Fibroblast of lung (primary cell): ENCODE measurements around the gene EXOC6B. TPM values are rescaled to one million over a fixed set of nuclear protein-coding genes. Genes with fewer than 3 reads are reported as not detected.

Experiments
- DNase-seq, 2 donors: peaks; one replicate each; pipeline versions ENCODE4 v3.0.0 to v3.0.0-alpha.2; 2010; ENCODE audit warnings: low read depth in 2 of 2
- H2AFZ ChIP-seq: 2 replicates; pipeline ENCODE4 v1.5.1; 2012; ENCODE audit warnings: low read length, control low read depth, inconsistent platforms
- H3K27ac ChIP-seq: 2 replicates; pipeline ENCODE4 v1.5.1; 2011; ENCODE audit warnings: low read length, control low read depth; ENCODE audit not compliant: insufficient read depth
- H3K27me3 ChIP-seq: 2 replicates; pipeline ENCODE4 v1.5.1; 2011; ENCODE audit warnings: mild to moderate bottlenecking, low read length; ENCODE audit not compliant: control insufficient read depth, insufficient read depth
- H3K36me3 ChIP-seq: 2 replicates; pipeline ENCODE4 v1.5.1; 2011; ENCODE audit warnings: low read length; ENCODE audit not compliant: control insufficient read depth, insufficient read depth
- H3K4me1 ChIP-seq: 2 replicates; pipeline ENCODE4 v1.5.1; 2011; ENCODE audit warnings: low read length; ENCODE audit not compliant: control insufficient read depth, insufficient read depth; ENCODE audit errors: extremely low read depth
- H3K4me2 ChIP-seq: 2 replicates; pipeline ENCODE4 v1.5.1; 2011; ENCODE audit warnings: low read length, control low read depth; ENCODE audit not compliant: insufficient read depth; ENCODE audit errors: extremely low read depth
- H3K4me3 ChIP-seq, 4 experiments: fragments of 200-600 bp in 1 of 4; sonication (generic) in 1 of 4; replicated peaks in 1 of 4; 2 replicates each; pipeline ENCODE4 v1.5.1; 2011 to 2016; ENCODE audit warnings: low read length in 4 of 4, low read depth in 3 of 4, mild to moderate bottlenecking in 3 of 4, control low read depth in 2 of 4, inconsistent platforms in 1 of 4, mixed read lengths in 1 of 4; ENCODE audit not compliant: insufficient read depth in 1 of 4; ENCODE audit errors: control extremely low read depth in 1 of 4
- H3K79me2 ChIP-seq: 2 replicates; pipeline ENCODE4 v1.5.1; 2012; ENCODE audit warnings: mild to moderate bottlenecking, low read length, inconsistent platforms; ENCODE audit not compliant: control insufficient read depth, insufficient read depth
- H3K9ac ChIP-seq: 2 replicates; pipeline ENCODE4 v1.5.1; 2011; ENCODE audit warnings: mild to moderate bottlenecking, low read length, control low read depth; ENCODE audit not compliant: insufficient read depth
- H3K9me3 ChIP-seq: 2 replicates; pipeline ENCODE4 v1.5.1; 2012; ENCODE audit warnings: low read depth, low read length; ENCODE audit not compliant: control insufficient read depth, insufficient read depth
- H4K20me1 ChIP-seq: 2 replicates; pipeline ENCODE4 v1.5.1; 2011; ENCODE audit warnings: low read length; ENCODE audit not compliant: control insufficient read depth, insufficient read depth; ENCODE audit errors: extremely low read depth
- EZH2 ChIP-seq: IDR thresholded peaks from 2 replicates; pipeline ENCODE4 v1.5.1; 2012; ENCODE audit warnings: low read length, control low read depth, mild to moderate bottlenecking; ENCODE audit errors: missing control alignments
- polyA plus RNA-seq, 2 donors: library from polyadenylated mRNA; depleted of rRNA in 1 of 2; stranded (reverse) in 1 of 2; unstranded in 1 of 2; fragments of >200 nt; gene quantifications; 2 replicates each; pipeline ENCODE4 v1.2.1, GENCODE V29; 2011 to 2012; ENCODE audit warnings: missing spikeins in 1 of 2
- total RNA-seq: library from RNA; depleted of rRNA; stranded (reverse); fragments of >200 nt; gene quantifications from 2 replicates; pipeline ENCODE4 v1.2.1, GENCODE V29; 2014
- TF ChIP-seq, protein P1 (sequence below), 2 donors: IDR thresholded peaks in 1 of 2; conservative IDR thresholded peaks in 1 of 2; 1 replicate in 1 of 2; 2 replicates in 1 of 2; pipeline ENCODE4 v1.5.1; 2011 to 2012; ENCODE audit warnings: low read length in 2 of 2, control low read depth in 1 of 2, inconsistent platforms in 1 of 2, low read depth in 1 of 2, mild to moderate bottlenecking in 1 of 2

Gene EXOC6B
- total and polyA plus RNA-seq, 2 donors (not counting 1 experiment from before 2014, with no cell fraction given) = 26.3 to 36.5 TPM

DNA sequence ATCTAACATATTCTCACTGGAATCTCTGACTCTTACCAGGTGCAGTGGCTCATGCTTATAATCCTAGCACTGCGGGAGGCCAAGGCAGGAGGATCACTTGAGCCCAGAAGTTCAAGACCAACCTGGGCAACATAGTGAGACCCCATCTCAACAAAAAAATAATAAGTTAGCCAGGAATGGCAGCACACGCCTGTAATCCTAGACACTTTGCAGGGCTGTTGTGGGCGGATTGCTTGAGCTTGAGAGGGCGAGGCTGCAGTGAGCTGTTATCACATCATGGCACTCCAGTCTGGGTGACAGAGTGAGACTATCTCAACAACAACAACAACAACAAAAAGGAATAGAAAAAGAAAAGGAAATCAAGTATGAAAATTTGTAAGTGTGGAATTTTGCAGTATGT lies 371.6 kb downstream of the EXOC6B start:
- DNase-seq = no peak
- TF ChIP-seq, protein P1, sequence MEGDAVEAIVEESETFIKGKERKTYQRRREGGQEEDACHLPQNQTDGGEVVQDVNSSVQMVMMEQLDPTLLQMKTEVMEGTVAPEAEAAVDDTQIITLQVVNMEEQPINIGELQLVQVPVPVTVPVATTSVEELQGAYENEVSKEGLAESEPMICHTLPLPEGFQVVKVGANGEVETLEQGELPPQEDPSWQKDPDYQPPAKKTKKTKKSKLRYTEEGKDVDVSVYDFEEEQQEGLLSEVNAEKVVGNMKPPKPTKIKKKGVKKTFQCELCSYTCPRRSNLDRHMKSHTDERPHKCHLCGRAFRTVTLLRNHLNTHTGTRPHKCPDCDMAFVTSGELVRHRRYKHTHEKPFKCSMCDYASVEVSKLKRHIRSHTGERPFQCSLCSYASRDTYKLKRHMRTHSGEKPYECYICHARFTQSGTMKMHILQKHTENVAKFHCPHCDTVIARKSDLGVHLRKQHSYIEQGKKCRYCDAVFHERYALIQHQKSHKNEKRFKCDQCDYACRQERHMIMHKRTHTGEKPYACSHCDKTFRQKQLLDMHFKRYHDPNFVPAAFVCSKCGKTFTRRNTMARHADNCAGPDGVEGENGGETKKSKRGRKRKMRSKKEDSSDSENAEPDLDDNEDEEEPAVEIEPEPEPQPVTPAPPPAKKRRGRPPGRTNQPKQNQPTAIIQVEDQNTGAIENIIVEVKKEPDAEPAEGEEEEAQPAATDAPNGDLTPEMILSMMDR (conservative IDR thresholded peaks at IDR 0.05 in 1 of 2, IDR thresholded peaks at IDR 0.05 in 1 of 2; ENCODE audit: low read depth in 1 of 2, low read length in 2 of 2) = no peak
- TF ChIP-seq EZH2 = no peak
- Histone ChIP-seq H3K36me3 (no peaks in the 10 kb centered on the region), H2AFZ (no peak overlapping the region), H3K4me2 (no peak overlapping the region), H3K4me1 (no peaks in the 10 kb centered on the region), H3K4me3 (no peak overlapping the region), H3K79me2 (no peaks in the 10 kb centered on the region), H3K9ac (no peak overlapping the region), H3K27me3 (no peaks in the 10 kb centered on the region), H3K9me3 (no peaks in the 10 kb centered on the region), H3K27ac (no peak overlapping the region), H4K20me1 (no peaks in the 10 kb centered on the region)

DNA sequence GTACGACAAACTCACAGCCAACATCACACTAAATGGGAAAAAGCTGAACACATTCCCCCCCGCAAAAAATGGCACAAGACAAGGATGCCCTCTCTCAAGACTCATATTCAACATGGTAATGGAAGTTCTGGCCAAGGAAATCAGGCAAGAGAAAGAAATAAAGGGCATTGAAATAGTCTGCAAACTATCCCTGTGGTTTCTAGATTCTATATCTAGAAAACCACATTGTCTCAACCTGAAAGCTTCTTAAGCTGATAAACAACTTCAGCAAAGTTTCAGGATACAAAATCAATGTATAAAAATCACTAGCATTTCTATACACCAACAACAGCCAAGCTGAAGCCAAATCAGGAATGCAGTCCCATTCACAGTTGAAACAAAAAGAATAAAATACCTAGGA lies 383.6 kb downstream of the EXOC6B start:
- Histone ChIP-seq H3K36me3 (no peaks in the 10 kb centered on the region), H3K9me3 (no peaks in the 10 kb centered on the region), H2AFZ (no peak overlapping the region), H3K9ac (no peak overlapping the region), H4K20me1 (no peaks in the 10 kb centered on the region), H3K4me3 (no peak overlapping the region), H3K4me2 (no peak overlapping the region), H3K4me1 (no peaks in the 10 kb centered on the region), H3K27ac (no peak overlapping the region), H3K27me3 (no peaks in the 10 kb centered on the region), H3K79me2 (no peaks in the 10 kb centered on the region)
- DNase-seq = no peak
- TF ChIP-seq EZH2 = no peak
- TF ChIP-seq, protein P1 (conservative IDR thresholded peaks at IDR 0.05 in 1 of 2, IDR thresholded peaks at IDR 0.05 in 1 of 2; ENCODE audit: low read depth in 1 of 2, low read length in 2 of 2) = no peak

DNA sequence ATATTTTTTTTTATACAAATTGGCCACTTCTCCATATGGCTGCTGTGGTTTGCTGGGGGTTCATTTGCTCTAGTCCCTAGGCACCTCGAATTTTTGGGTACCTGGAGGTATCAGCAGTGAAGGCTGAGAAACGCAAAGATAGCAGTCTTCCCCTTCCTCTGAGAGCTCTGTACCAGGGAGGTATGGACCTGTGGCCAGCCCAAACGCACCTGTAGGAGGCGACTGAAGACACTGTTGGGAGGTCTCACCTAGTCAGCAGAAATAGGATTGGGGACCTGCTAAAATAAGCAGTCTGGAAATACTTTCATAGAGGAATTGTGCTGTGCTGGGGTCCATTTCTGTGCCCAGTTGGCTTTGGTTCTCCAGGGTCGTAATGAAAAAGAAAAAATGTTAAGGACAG lies 385.9 kb downstream of the EXOC6B start:
- Histone ChIP-seq H4K20me1 (no peaks in the 10 kb centered on the region), H2AFZ (no peak overlapping the region), H3K4me1 (no peaks in the 10 kb centered on the region), H3K4me3 (no peak overlapping the region), H3K9ac (no peak overlapping the region), H3K27ac (no peak overlapping the region), H3K36me3 (no peaks in the 10 kb centered on the region), H3K79me2 (no peaks in the 10 kb centered on the region), H3K9me3 (no peaks in the 10 kb centered on the region), H3K27me3 (no peaks in the 10 kb centered on the region), H3K4me2 (no peak overlapping the region)
- DNase-seq = no peak
- TF ChIP-seq, protein P1 (conservative IDR thresholded peaks at IDR 0.05 in 1 of 2, IDR thresholded peaks at IDR 0.05 in 1 of 2; ENCODE audit: low read depth in 1 of 2, low read length in 2 of 2) = no peak
- TF ChIP-seq EZH2 = no peak
